ENCODE results near the gene LIMA1. TPM values are rescaled to one million over a fixed set of nuclear protein-coding genes. Genes with fewer than 3 reads are reported as not detected.

Gene LIMA1
- total RNA-seq, 2 experiments from 2014 or later = 16.9 to 22.4 TPM

- H3K27ac Mint-ChIP-seq = peak overlapping the region; percentile 4
- CTCF ChIA-PET = interaction anchor here (0.8 to 9.5 kb wide), 3 partner anchors 16 to 182 kb away, joined by 3 to 63 read pairs (median 4); partner anchors contain the start of gene COX14
- no peak overlapping the region for H3K4me3 Mint-ChIP-seq
- no peaks in the 10 kb centered on the region for H3K27me3 Mint-ChIP-seq
- H3K36me3 Mint-ChIP-seq (ENCODE audit: low read depth) = peaks cover 41% of the 10 kb centered on the region
- POLR2A ChIA-PET = interaction anchor here (0.6 kb wide), 1 partner anchor 123 kb away, joined by 8 read pairs; no protein-coding TSS in a partner anchor
- DNase-seq = no peak
- peaks cover 12% of the 10 kb centered on the region for H3K4me1 Mint-ChIP-seq
- no peaks in the 10 kb centered on the region for H3K9me3 Mint-ChIP-seq
Measured at GRCh38 chr12:50127546-50127945, 155.8 kb downstream of the LIMA1 start.

Small RNA genes lying within 50 kb of the gene (microRNA-seq; reads per million reads assigned to microRNA genes)
- not detected for gene MIR1293 (ENCODE audit: borderline microRNAs expressed, borderline replicate concordance)

Other genes with a start within 250 kb of the LIMA1 start
- gene ASIC1, start 225.9 kb downstream of the LIMA1 start, total RNA-seq = 10 to 100 TPM in 1 of 2 experiments, 1 to 10 TPM in 1; 8.7 to 10.1 TPM
- 10 to 100 TPM; 62.3 to 88.6 TPM for gene SMARCD1, start 198.2 kb downstream of the LIMA1 start, total RNA-seq
- gene GPD1, start 179.5 kb downstream of the LIMA1 start, total RNA-seq = under 1 TPM; 0.25 to 0.37 TPM
- 10 to 100 TPM; 31.6 to 47.9 TPM for gene COX14, start 171.3 kb downstream of the LIMA1 start, total RNA-seq
- 10 to 100 TPM; 49.2 to 59.2 TPM for gene CERS5, start 116.2 kb downstream of the LIMA1 start, total RNA-seq
- not detected for gene FAM186A, start 113.1 kb upstream of the LIMA1 start, total RNA-seq
- gene LARP4, start 117.4 kb upstream of the LIMA1 start, total RNA-seq = 10 to 100 TPM; 46.0 to 52.0 TPM
- 10 to 100 TPM; 28.9 to 30.4 TPM for gene DIP2B, start 221.5 kb upstream of the LIMA1 start, total RNA-seq

Measured in activated CD4-positive, alpha-beta T cell treated with anti-CD3 and anti-CD28 coated beads, Interleukin-2, amount 10 ng/mL, durations not matched to agents 7 days and 5 days (primary cell).